ENCODE data around the gene GRIN3A. TPM values are rescaled to one million over a fixed set of nuclear protein-coding genes. Genes with fewer than 3 reads are reported as not detected.

The GRIN3A gene
- polyA plus RNA-seq, 1 of the 3 experiments (the other 2 are of a cell fraction), result not detected

GRCh38 chr9:101533334-101534204 lies 204.9 kb downstream of the GRIN3A start, which contains the start of gene RNF20:
RNF20 (plus strand) TSS chr9:101533853; CDS start chr9:101535424, 1,571 bp downstream.
- 2% methylated on average over 40 of the region's 45 CpGs for WGBS (ENCODE audit: low lambda C conversion rate)
- Histone ChIP-seq H3K79me2 (ENCODE audit: insufficient read depth) (peaks cover 47% of the 10 kb centered on the region), H3K9me2 (no peaks in the 10 kb centered on the region), H3K9me3 (no peaks in the 10 kb centered on the region), H2AFZ (ENCODE audit: low read depth) (peak within 1 kb of the TSS; percentile 89), H3K4me2 (peak within 1 kb of the TSS; percentile 84), H3K4me1 (ENCODE audit: control insufficient read depth in 1 of 2, insufficient read depth in 2 of 2, low read depth in 1 of 2, low read length in 1 of 2) (peaks cover 0 to 12% of the 10 kb centered on the region in 2 experiments; a peak in 3 of 4 replicates), H3K9ac (peak within 1 kb of the TSS; percentile 86), H3K36me3 (replicated peaks in 1 of 2; ENCODE audit: control insufficient read depth in 1 of 2, insufficient read depth in 2 of 2, low read length in 1 of 2) (peaks cover 24 to 34% of the 10 kb centered on the region in 2 experiments), H4K20me1 (ENCODE audit: insufficient read depth) (peaks cover 13% of the 10 kb centered on the region), H3F3A (replicated peaks; ENCODE audit: insufficient read depth) (no peaks in the 10 kb centered on the region), H3K4me3 (ENCODE audit: low read depth in 2 of 2, low read length in 1 of 2) (peak within 1 kb of the TSS; percentile 90 to 98), H3K27me3 (ENCODE audit: insufficient read depth) (no peaks in the 10 kb centered on the region), H3K27ac (ENCODE audit: low read depth in 2 of 2, low read length in 1 of 2) (peak within 1 kb of the TSS; percentile 74 to 88)
- POLR2A ChIA-PET, result interaction anchor here (0.6 to 1.6 kb wide), 6 partner anchors 10 to 84 kb away, joined by 3 to 10 read pairs (median 6); a partner anchor contains a TSS
- CTCF ChIA-PET, result interaction anchor here (0.9 to 17.0 kb wide), 12 partner anchors 8 to 210 kb away, joined by 3 to 363 read pairs (median 3); partner anchors contain the start of gene ZNF189
- DNase-seq, result peak; percentile 89
- TF ChIP-seq, protein P1, sequence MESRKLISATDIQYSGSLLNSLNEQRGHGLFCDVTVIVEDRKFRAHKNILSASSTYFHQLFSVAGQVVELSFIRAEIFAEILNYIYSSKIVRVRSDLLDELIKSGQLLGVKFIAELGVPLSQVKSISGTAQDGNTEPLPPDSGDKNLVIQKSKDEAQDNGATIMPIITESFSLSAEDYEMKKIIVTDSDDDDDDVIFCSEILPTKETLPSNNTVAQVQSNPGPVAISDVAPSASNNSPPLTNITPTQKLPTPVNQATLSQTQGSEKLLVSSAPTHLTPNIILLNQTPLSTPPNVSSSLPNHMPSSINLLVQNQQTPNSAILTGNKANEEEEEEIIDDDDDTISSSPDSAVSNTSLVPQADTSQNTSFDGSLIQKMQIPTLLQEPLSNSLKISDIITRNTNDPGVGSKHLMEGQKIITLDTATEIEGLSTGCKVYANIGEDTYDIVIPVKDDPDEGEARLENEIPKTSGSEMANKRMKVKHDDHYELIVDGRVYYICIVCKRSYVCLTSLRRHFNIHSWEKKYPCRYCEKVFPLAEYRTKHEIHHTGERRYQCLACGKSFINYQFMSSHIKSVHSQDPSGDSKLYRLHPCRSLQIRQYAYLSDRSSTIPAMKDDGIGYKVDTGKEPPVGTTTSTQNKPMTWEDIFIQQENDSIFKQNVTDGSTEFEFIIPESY (IDR thresholded peaks at IDR 0.05; ENCODE audit: borderline replicate concordance, low read depth), result no peak
- TF ChIP-seq SIN3A (IDR thresholded peaks at IDR 0.05; ENCODE audit: borderline replicate concordance, low read depth, low read length) (peak; percentile 55; the same call in 1 of the 2 replicates), NRF1 (IDR thresholded peaks at IDR 0.05; ENCODE audit: low read depth, low read length) (peak; percentile 49), RXRA (IDR thresholded peaks at IDR 0.05; ENCODE audit: borderline replicate concordance, low read depth) (no peak), FOXM1 (IDR thresholded peaks at IDR 0.05; ENCODE audit: low read depth) (no peak), RCOR1 (IDR thresholded peaks at IDR 0.05; ENCODE audit: low read length) (no peak), CHD2 (IDR thresholded peaks at IDR 0.05; ENCODE audit: low read length, partially characterized antibody) (peak; percentile 63), RFX5 (IDR thresholded peaks at IDR 0.05; ENCODE audit: low read length) (peak; percentile 34; the same call in 1 of the 2 replicates), TCF12 (IDR thresholded peaks at IDR 0.05) (no peak; the same call in 1 of the 2 replicates), JUND (IDR thresholded peaks at IDR 0.05) (no peak), PBX3 (IDR thresholded peaks at IDR 0.05) (peak; percentile 99), RAD21 (IDR thresholded peaks at IDR 0.05; ENCODE audit: low read length) (no peak), GATA2 (CRISPR knock-in tag; IDR thresholded peaks at IDR 0.05) (no peak), NFIC (IDR thresholded peaks at IDR 0.05; ENCODE audit: borderline replicate concordance) (no peak), TAF1 (IDR thresholded peaks at IDR 0.05; ENCODE audit: borderline replicate concordance, low read depth, low read length) (peak; percentile 67), SMC3 (IDR thresholded peaks at IDR 0.05; ENCODE audit: low read depth, low read length) (no peak), FOSL2 (IDR thresholded peaks at IDR 0.05; ENCODE audit: borderline replicate concordance, low read depth) (no peak)
- TF ChIP-seq, protein P2, sequence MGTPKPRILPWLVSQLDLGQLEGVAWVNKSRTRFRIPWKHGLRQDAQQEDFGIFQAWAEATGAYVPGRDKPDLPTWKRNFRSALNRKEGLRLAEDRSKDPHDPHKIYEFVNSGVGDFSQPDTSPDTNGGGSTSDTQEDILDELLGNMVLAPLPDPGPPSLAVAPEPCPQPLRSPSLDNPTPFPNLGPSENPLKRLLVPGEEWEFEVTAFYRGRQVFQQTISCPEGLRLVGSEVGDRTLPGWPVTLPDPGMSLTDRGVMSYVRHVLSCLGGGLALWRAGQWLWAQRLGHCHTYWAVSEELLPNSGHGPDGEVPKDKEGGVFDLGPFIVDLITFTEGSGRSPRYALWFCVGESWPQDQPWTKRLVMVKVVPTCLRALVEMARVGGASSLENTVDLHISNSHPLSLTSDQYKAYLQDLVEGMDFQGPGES (IDR thresholded peaks at IDR 0.05; ENCODE audit: low read depth, low read length), result peak; percentile 16; the same call in 1 of the 2 replicates
- TF ChIP-seq, protein P3, sequence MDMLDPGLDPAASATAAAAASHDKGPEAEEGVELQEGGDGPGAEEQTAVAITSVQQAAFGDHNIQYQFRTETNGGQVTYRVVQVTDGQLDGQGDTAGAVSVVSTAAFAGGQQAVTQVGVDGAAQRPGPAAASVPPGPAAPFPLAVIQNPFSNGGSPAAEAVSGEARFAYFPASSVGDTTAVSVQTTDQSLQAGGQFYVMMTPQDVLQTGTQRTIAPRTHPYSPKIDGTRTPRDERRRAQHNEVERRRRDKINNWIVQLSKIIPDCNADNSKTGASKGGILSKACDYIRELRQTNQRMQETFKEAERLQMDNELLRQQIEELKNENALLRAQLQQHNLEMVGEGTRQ (IDR thresholded peaks at IDR 0.05; ENCODE audit: borderline replicate concordance, low read depth, low read length), result no peak
- TF ChIP-seq, protein P4, sequence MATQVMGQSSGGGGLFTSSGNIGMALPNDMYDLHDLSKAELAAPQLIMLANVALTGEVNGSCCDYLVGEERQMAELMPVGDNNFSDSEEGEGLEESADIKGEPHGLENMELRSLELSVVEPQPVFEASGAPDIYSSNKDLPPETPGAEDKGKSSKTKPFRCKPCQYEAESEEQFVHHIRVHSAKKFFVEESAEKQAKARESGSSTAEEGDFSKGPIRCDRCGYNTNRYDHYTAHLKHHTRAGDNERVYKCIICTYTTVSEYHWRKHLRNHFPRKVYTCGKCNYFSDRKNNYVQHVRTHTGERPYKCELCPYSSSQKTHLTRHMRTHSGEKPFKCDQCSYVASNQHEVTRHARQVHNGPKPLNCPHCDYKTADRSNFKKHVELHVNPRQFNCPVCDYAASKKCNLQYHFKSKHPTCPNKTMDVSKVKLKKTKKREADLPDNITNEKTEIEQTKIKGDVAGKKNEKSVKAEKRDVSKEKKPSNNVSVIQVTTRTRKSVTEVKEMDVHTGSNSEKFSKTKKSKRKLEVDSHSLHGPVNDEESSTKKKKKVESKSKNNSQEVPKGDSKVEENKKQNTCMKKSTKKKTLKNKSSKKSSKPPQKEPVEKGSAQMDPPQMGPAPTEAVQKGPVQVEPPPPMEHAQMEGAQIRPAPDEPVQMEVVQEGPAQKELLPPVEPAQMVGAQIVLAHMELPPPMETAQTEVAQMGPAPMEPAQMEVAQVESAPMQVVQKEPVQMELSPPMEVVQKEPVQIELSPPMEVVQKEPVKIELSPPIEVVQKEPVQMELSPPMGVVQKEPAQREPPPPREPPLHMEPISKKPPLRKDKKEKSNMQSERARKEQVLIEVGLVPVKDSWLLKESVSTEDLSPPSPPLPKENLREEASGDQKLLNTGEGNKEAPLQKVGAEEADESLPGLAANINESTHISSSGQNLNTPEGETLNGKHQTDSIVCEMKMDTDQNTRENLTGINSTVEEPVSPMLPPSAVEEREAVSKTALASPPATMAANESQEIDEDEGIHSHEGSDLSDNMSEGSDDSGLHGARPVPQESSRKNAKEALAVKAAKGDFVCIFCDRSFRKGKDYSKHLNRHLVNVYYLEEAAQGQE (IDR thresholded peaks at IDR 0.05; ENCODE audit: low read depth, low read length), result no peak
- TF ChIP-seq, protein P5, sequence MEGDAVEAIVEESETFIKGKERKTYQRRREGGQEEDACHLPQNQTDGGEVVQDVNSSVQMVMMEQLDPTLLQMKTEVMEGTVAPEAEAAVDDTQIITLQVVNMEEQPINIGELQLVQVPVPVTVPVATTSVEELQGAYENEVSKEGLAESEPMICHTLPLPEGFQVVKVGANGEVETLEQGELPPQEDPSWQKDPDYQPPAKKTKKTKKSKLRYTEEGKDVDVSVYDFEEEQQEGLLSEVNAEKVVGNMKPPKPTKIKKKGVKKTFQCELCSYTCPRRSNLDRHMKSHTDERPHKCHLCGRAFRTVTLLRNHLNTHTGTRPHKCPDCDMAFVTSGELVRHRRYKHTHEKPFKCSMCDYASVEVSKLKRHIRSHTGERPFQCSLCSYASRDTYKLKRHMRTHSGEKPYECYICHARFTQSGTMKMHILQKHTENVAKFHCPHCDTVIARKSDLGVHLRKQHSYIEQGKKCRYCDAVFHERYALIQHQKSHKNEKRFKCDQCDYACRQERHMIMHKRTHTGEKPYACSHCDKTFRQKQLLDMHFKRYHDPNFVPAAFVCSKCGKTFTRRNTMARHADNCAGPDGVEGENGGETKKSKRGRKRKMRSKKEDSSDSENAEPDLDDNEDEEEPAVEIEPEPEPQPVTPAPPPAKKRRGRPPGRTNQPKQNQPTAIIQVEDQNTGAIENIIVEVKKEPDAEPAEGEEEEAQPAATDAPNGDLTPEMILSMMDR (IDR thresholded peaks at IDR 0.05), result no peak
